HCT116 (cell line): ENCODE results near the gene TCFL5. TPM values are rescaled to one million over a fixed set of nuclear protein-coding genes. Genes with fewer than 3 reads are reported as not detected.

Source experiments
- ATAC-seq: fragments of 200-7000 bp; cut with Tn5 transposase; 2 replicates; pipeline ENCODE4 v1.9.1; 2020; ENCODE audit warnings: mild to moderate bottlenecking, moderate library complexity
- BruUV-seq: library from RNA; stranded (reverse); fragments of 400-500 nt; replicated peaks from 2 replicates; lab custom pipeline; 2021; lab: Mats Ljungman, UMichigan
- CTCF ChIA-PET: fragments of 300-600 bp; sonication (Branson Sonifier 250); formaldehyde crosslinking; loops from one replicate; lab custom pipeline; 2021; ENCODE audit warnings: antibody characterized with exemption; lab: Charles Lee
- POLR2A ChIA-PET: fragments of 300-600, 350-600 bp; sonication (Branson Sonifier 250); formaldehyde crosslinking; loops from one replicate; lab custom pipeline; 2021; ENCODE audit warnings: antibody characterized with exemption; lab: Charles Lee
- RAD21 ChIA-PET, 2 experiments: fragments of 300-600 bp; sonication (Branson Sonifier 250); formaldehyde crosslinking; loops; one replicate each; lab custom pipeline; 2023; ENCODE audit warnings: low total read pairs in 2 of 2; ENCODE audit not compliant: uncharacterized antibody in 2 of 2, unreplicated experiment in 2 of 2, low non-redundant PET in 1 of 2; lab: Charles Lee
- DNase-seq: peaks from one replicate; pipeline ENCODE4 v3.0.0-alpha.2; 2010; ENCODE audit warnings: low read depth, low spot score
- H2AFZ ChIP-seq: fragments of 200-600 bp; shearing (Covaris generic), sonication (generic); 2 replicates; pipeline ENCODE4 v1.6.1; 2017; ENCODE audit warnings: low read depth, mixed run types, mixed read lengths, antibody characterized with exemption, low read length; ENCODE audit not compliant: poor library complexity, severe bottlenecking
- H3K27ac ChIP-seq: 2 replicates; pipeline ENCODE4 v1.5.1; 2012; ENCODE audit warnings: low read depth, low read length
- H3K27me3 ChIP-seq: fragments of 200-600 bp; sonication (generic); 2 replicates; pipeline ENCODE4 v1.6.1; 2016; ENCODE audit warnings: mixed run types, low read length, mixed read lengths; ENCODE audit not compliant: insufficient read depth
- H3K36me3 ChIP-seq, 2 experiments: fragments of 200-500 bp in 1 of 2; fragments of 200-600 bp in 1 of 2; sonication (Bioruptor generic) in 1 of 2; sonication (generic) in 1 of 2; 2 replicates each; pipeline versions ENCODE4 v1.5.1 to v1.6.1; 2014 to 2016; ENCODE audit warnings: low read length in 2 of 2, inconsistent platforms in 1 of 2, mixed read lengths in 1 of 2, mixed run types in 1 of 2; ENCODE audit not compliant: insufficient read depth in 2 of 2, control insufficient read depth in 1 of 2
- H3K4me1 ChIP-seq, 2 experiments: fragments of 200-600 bp in 1 of 2; sonication (generic) in 1 of 2; 2 replicates each; pipeline versions ENCODE4 v1.5.1 to v1.6.1; 2012 to 2017; ENCODE audit warnings: low read length in 2 of 2, inconsistent platforms in 1 of 2, mild to moderate bottlenecking in 1 of 2, mixed read lengths in 1 of 2, mixed run types in 1 of 2, moderate library complexity in 1 of 2; ENCODE audit not compliant: insufficient read depth in 2 of 2, control insufficient read depth in 1 of 2
- H3K4me2 ChIP-seq: fragments of 200-600 bp; sonication (generic); 2 replicates; pipeline ENCODE4 v1.6.1; 2017; ENCODE audit warnings: mixed run types, low read length, mixed read lengths
- H3K4me3 ChIP-seq, 2 experiments: fragments of 200-600 bp in 1 of 2; sonication (generic) in 1 of 2; replicated peaks in 1 of 2; 2 replicates each; pipeline ENCODE4 v1.5.1; 2011 to 2016; ENCODE audit warnings: low read length in 2 of 2, control low read depth in 1 of 2, low read depth in 1 of 2, mild to moderate bottlenecking in 1 of 2, mixed read lengths in 1 of 2, mixed run types in 1 of 2
- H3K79me2 ChIP-seq: fragments of 200-600 bp; sonication (generic); 2 replicates; pipeline ENCODE4 v1.6.1; 2017; ENCODE audit warnings: mild to moderate bottlenecking, mixed run types, low read length, moderate library complexity, mixed read lengths; ENCODE audit not compliant: insufficient read depth
- H3K9ac ChIP-seq: fragments of 200-600 bp; sonication (generic); 2 replicates; pipeline ENCODE4 v1.6.1; 2016; ENCODE audit warnings: low read length, mixed read lengths
- H3K9me2 ChIP-seq: fragments of 200-600 bp; sonication (generic), shearing (Covaris generic); 2 replicates; pipeline ENCODE4 v1.6.1; 2017; ENCODE audit warnings: mixed run types, mild to moderate bottlenecking, moderate library complexity; ENCODE audit not compliant: insufficient read depth
- H3K9me3 ChIP-seq, 2 experiments: fragments of 200-500 bp in 1 of 2; fragments of 200-600 bp in 1 of 2; sonication (Bioruptor generic) in 1 of 2; sonication (generic) in 1 of 2; 2 replicates each; pipeline ENCODE4 v1.6.1; 2014 to 2017; ENCODE audit warnings: low read length in 2 of 2, mixed read lengths in 2 of 2, inconsistent platforms in 1 of 2, low read depth in 1 of 2, mild to moderate bottlenecking in 1 of 2, mixed run types in 1 of 2, moderate library complexity in 1 of 2; ENCODE audit not compliant: control insufficient read depth in 1 of 2, insufficient read depth in 1 of 2
- H4K20me1 ChIP-seq: fragments of 200-600 bp; sonication (generic), shearing (Covaris generic); 2 replicates; pipeline ENCODE4 v1.6.1; 2017; ENCODE audit warnings: mixed run types, mild to moderate bottlenecking, moderate library complexity; ENCODE audit not compliant: insufficient read depth
- CBX3 ChIP-seq: IDR thresholded peaks from 2 replicates; pipeline ENCODE4 v1.6.1; 2012; ENCODE audit warnings: low read depth
- CEBPB ChIP-seq: IDR thresholded peaks from 2 replicates; pipeline ENCODE4 v1.6.1; 2012; ENCODE audit warnings: low read depth
- CTCF ChIP-seq, 3 experiments: fragments of 200-600 bp in 1 of 3; sonication (generic) in 1 of 3; IDR thresholded peaks in 2 of 3; conservative IDR thresholded peaks in 1 of 3; 2 replicates each; pipeline ENCODE4 v1.5.1; 2012 to 2017; ENCODE audit warnings: low read depth in 2 of 3, low read length in 2 of 3, antibody characterized with exemption in 1 of 3, borderline replicate concordance in 1 of 3, control low read depth in 1 of 3, mild to moderate bottlenecking in 1 of 3, mixed read lengths in 1 of 3, mixed run types in 1 of 3, moderate library complexity in 1 of 3; ENCODE audit not compliant: insufficient read depth in 1 of 3
- EGR1 ChIP-seq: IDR thresholded peaks from 2 replicates; pipeline ENCODE4 v1.6.1; 2012; ENCODE audit warnings: low read depth
- ELF1 ChIP-seq: IDR thresholded peaks from 2 replicates; pipeline ENCODE4 v1.6.1; 2012; ENCODE audit warnings: low read depth, borderline replicate concordance
- EZH2phosphoT487 ChIP-seq: fragments of 200-600 bp; IDR thresholded peaks from 2 replicates; pipeline ENCODE4 v1.6.1; 2018; ENCODE audit warnings: antibody characterized with exemption, borderline replicate concordance
- JUND ChIP-seq: IDR thresholded peaks from 2 replicates; pipeline ENCODE4 v1.6.1; 2012
- POLR2A ChIP-seq: IDR thresholded peaks from 2 replicates; pipeline ENCODE4 v1.7.0; 2011; ENCODE audit warnings: borderline replicate concordance; ENCODE audit not compliant: insufficient read depth, insufficient read length; ENCODE audit errors: extremely low read depth
- POLR2AphosphoS5 ChIP-seq: IDR thresholded peaks from 2 replicates; pipeline ENCODE4 v1.6.1; 2011; ENCODE audit warnings: mild to moderate bottlenecking, low read depth, low read length, moderate library complexity
- RAD21 ChIP-seq: IDR thresholded peaks from 2 replicates; pipeline ENCODE4 v1.6.1; 2012; ENCODE audit warnings: low read depth, mild to moderate bottlenecking
- SIN3A ChIP-seq: IDR thresholded peaks from 2 replicates; pipeline ENCODE4 v1.6.1; 2012; ENCODE audit warnings: low read depth
- SP1 ChIP-seq: IDR thresholded peaks from 2 replicates; pipeline ENCODE4 v1.6.1; 2012; ENCODE audit warnings: low read depth
- SRF ChIP-seq: IDR thresholded peaks from 2 replicates; pipeline ENCODE4 v1.6.1; 2012; ENCODE audit warnings: low read depth
- TCF7L2 ChIP-seq: IDR thresholded peaks from 2 replicates; pipeline ENCODE4 v1.7.0; 2011; ENCODE audit warnings: borderline replicate concordance, inconsistent platforms; ENCODE audit not compliant: insufficient read depth, insufficient read length; ENCODE audit errors: extremely low read depth
- YY1 ChIP-seq: IDR thresholded peaks from 2 replicates; pipeline ENCODE4 v1.6.1; 2011; ENCODE audit warnings: low read length, low read depth, moderate library complexity, mild to moderate bottlenecking; ENCODE audit not compliant: insufficient replicate concordance; ENCODE audit errors: extremely low read depth
- ZBTB33 ChIP-seq: IDR thresholded peaks from 2 replicates; pipeline ENCODE4 v1.6.1; 2011; ENCODE audit warnings: mild to moderate bottlenecking, low read length, moderate library complexity; ENCODE audit not compliant: insufficient replicate concordance; ENCODE audit errors: extremely low read depth
- ZFX ChIP-seq: fragments of 450-650 bp; IDR thresholded peaks from 2 replicates; pipeline ENCODE4 v1.6.1; 2017
- ZNF274 ChIP-seq: fragments of 200-500 bp; sonication (Bioruptor generic); IDR thresholded peaks from 2 replicates; pipeline ENCODE4 v1.6.1; 2014; ENCODE audit warnings: mild to moderate bottlenecking, low read depth, low read length, inconsistent platforms
- intact Hi-C: fragments of 100-400 bp; cut with micrococcal nuclease; formaldehyde crosslinking; loops from 2 replicates; pipeline ENCODE4 v1.10.0; 2022
- total RNA-seq: library from RNA; stranded (reverse); gene quantifications from one replicate; pipeline ENCODE4 v1.2.1, GENCODE V29; 2021; ENCODE audit not compliant: unreplicated experiment
- TF ChIP-seq, protein P1 (sequence below): IDR thresholded peaks from 2 replicates; pipeline ENCODE4 v1.6.1; 2012
- TF ChIP-seq, protein P2 (sequence below): IDR thresholded peaks from 2 replicates; pipeline ENCODE4 v1.6.1; 2012

TCFL5 gene
- total RNA-seq, 1 experiment from 2014 or later: 20.4 TPM

DNA sequence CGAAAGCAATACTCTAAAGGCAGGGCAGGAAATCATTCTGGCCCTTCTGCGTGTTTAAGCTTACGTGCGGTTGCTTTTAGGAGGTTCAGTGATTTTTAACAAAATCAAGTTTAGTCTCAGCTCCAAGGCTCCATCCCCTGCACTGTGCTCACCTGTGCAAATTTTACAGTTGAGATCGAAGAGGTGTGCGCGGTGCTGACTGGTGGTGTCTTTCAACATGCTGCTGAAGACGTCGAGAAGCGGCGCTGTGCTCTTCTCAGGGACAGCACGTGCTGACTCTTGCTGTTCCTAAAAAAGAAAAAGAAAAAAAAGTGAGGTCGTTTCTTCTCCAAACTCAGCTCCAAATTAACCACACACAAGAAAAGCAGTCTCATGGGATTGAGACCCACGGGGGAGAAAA, 32.6 kb upstream of the TCFL5 start:
- H3K79me2 ChIP-seq: no peaks in the 10 kb centered on the region
- H3K4me3 ChIP-seq: no peak overlapping the region
- H3K27ac ChIP-seq: no peak overlapping the region
- no peaks in the 10 kb centered on the region for H3K9me2 ChIP-seq
- intact Hi-C loops: no loop called here
- H3K9me3 ChIP-seq: no peaks in the 10 kb centered on the region
- peaks cover 54 to 56% of the 10 kb centered on the region in 2 experiments for H3K36me3 ChIP-seq
- RAD21 ChIA-PET: no interaction called here
- ATAC-seq: no peak
- TF ChIP-seq ELF1 (no peak), CBX3 (no peak), CEBPB (no peak), EZH2phosphoT487 (no peak), POLR2AphosphoS5 (no peak), ZFX (no peak), RAD21 (no peak), JUND (no peak), ZBTB33 (no peak), SIN3A (no peak), TCF7L2 (no peak), POLR2A (no peak), CTCF (IDR thresholded peaks at IDR 0.05 in 2 of 3, conservative IDR thresholded peaks at IDR 0.05 in 1 of 3; ENCODE audit: borderline replicate concordance in 1 of 3, insufficient read depth in 1 of 3, low read depth in 2 of 3, low read length in 2 of 3) (no peak), SRF (no peak), ZNF274 (no peak), EGR1 (no peak), YY1 (no peak), SP1 (no peak)
- TF ChIP-seq, protein P1, sequence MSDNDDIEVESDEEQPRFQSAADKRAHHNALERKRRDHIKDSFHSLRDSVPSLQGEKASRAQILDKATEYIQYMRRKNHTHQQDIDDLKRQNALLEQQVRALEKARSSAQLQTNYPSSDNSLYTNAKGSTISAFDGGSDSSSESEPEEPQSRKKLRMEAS: no peak
- TF ChIP-seq, protein P2, sequence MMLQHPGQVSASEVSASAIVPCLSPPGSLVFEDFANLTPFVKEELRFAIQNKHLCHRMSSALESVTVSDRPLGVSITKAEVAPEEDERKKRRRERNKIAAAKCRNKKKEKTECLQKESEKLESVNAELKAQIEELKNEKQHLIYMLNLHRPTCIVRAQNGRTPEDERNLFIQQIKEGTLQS: no peak
- TF ChIP-seq, all 23 proteins: peak for 0
- H3K27me3 ChIP-seq: no peaks in the 10 kb centered on the region
- CTCF ChIA-PET: interaction anchor here (1.2 to 1.4 kb wide), 2 partner anchors 13 to 19 kb away, joined by 3 read pairs; no protein-coding TSS in a partner anchor
- H3K4me1 ChIP-seq: no peaks in the 10 kb centered on the region
- H4K20me1 ChIP-seq: no peaks in the 10 kb centered on the region
- POLR2A ChIA-PET: no interaction called here
- no peak overlapping the region for H3K4me2 ChIP-seq
- no peak for DNase-seq
- H3K9ac ChIP-seq: no peak overlapping the region
- no TSS peak for BruUV-seq
- H2AFZ ChIP-seq: no peak overlapping the region
